RWPE2 (cell line): Measurements from ENCODE around the gene SOCS2.

Source experiments
- ATAC-seq: fragments of 200-7000 bp; cut with Tn5 transposase; 3 replicates; pipeline ENCODE4 v1.9.1; 2021; ENCODE audit warnings: low read depth
- DNase-seq: peaks from one replicate; pipeline ENCODE4 v3.0.0-alpha.2; 2020; ENCODE audit warnings: low spot score
- H3K27ac ChIP-seq: fragments of 450-650 bp; 2 replicates; pipeline ENCODE4 v1.5.1; 2017; ENCODE audit warnings: mild to moderate bottlenecking; ENCODE audit not compliant: poor library complexity, severe bottlenecking
- H3K27me3 ChIP-seq: fragments of 250-450 bp; sonication (Bioruptor Pico); 2 replicates; pipeline ENCODE4 v1.5.1; 2021; ENCODE audit warnings: mild to moderate bottlenecking, moderate library complexity; ENCODE audit not compliant: insufficient read depth, poor library complexity, severe bottlenecking
- H3K36me3 ChIP-seq: fragments of 250-450 bp; sonication (Bioruptor Pico); 2 replicates; pipeline ENCODE4 v1.5.1; 2020; ENCODE audit warnings: low read depth, mild to moderate bottlenecking, moderate library complexity
- H3K4me1 ChIP-seq: fragments of 250-450 bp; sonication (Bioruptor Pico); 2 replicates; pipeline ENCODE4 v1.5.1; 2021; ENCODE audit warnings: mild to moderate bottlenecking, moderate library complexity; ENCODE audit not compliant: insufficient read depth, poor library complexity, severe bottlenecking
- H3K4me3 ChIP-seq: fragments of 250-450 bp; sonication (Bioruptor Pico); 2 replicates; pipeline ENCODE4 v1.5.1; 2021; ENCODE audit warnings: mild to moderate bottlenecking, moderate library complexity; ENCODE audit not compliant: severe bottlenecking
- H3K9me3 ChIP-seq: fragments of 250-450 bp; sonication (Bioruptor Pico); 2 replicates; pipeline ENCODE4 v1.5.1; 2021; ENCODE audit warnings: mild to moderate bottlenecking, moderate library complexity; ENCODE audit not compliant: severe bottlenecking
- TF ChIP-seq, protein P1 (sequence below): fragments of 450-650 bp; IDR thresholded peaks from one replicate; pipeline ENCODE4 v1.5.1; 2017; ENCODE audit warnings: mild to moderate bottlenecking, moderate library complexity; ENCODE audit not compliant: poor library complexity, severe bottlenecking

The SOCS2 gene

DNA sequence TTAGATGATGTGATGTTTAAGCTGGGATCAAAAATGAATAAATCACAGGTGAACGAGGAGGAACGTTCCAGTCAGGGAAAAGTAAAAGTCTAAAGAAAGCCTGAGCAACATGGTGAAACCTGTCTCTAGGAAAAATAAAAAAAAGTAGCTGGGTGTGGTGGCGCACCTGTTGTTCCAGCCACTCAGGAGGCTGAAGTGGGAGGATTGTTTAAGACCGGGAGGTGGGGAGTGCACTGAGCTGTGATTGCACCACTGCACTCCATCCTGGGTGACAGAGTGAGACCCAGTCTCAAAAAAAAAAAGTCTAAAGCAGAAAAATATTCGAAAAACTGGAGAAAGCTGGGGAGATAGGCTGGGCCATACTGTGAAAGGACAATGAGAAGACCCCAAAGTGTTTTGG is 39.2 kb upstream of the SOCS2 start:
- no peaks in the 10 kb centered on the region for H3K9me3 ChIP-seq
- ATAC-seq (no peak), DNase-seq (no peak)
- H3K27me3 ChIP-seq, result no peaks in the 10 kb centered on the region
- H3K36me3 ChIP-seq, result no peaks in the 10 kb centered on the region
- no peak overlapping the region for H3K27ac ChIP-seq
- TF ChIP-seq, protein P1, sequence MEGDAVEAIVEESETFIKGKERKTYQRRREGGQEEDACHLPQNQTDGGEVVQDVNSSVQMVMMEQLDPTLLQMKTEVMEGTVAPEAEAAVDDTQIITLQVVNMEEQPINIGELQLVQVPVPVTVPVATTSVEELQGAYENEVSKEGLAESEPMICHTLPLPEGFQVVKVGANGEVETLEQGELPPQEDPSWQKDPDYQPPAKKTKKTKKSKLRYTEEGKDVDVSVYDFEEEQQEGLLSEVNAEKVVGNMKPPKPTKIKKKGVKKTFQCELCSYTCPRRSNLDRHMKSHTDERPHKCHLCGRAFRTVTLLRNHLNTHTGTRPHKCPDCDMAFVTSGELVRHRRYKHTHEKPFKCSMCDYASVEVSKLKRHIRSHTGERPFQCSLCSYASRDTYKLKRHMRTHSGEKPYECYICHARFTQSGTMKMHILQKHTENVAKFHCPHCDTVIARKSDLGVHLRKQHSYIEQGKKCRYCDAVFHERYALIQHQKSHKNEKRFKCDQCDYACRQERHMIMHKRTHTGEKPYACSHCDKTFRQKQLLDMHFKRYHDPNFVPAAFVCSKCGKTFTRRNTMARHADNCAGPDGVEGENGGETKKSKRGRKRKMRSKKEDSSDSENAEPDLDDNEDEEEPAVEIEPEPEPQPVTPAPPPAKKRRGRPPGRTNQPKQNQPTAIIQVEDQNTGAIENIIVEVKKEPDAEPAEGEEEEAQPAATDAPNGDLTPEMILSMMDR, result no peak
- H3K4me1 ChIP-seq, result no peaks in the 10 kb centered on the region
- H3K4me3 ChIP-seq, result no peak overlapping the region

DNA sequence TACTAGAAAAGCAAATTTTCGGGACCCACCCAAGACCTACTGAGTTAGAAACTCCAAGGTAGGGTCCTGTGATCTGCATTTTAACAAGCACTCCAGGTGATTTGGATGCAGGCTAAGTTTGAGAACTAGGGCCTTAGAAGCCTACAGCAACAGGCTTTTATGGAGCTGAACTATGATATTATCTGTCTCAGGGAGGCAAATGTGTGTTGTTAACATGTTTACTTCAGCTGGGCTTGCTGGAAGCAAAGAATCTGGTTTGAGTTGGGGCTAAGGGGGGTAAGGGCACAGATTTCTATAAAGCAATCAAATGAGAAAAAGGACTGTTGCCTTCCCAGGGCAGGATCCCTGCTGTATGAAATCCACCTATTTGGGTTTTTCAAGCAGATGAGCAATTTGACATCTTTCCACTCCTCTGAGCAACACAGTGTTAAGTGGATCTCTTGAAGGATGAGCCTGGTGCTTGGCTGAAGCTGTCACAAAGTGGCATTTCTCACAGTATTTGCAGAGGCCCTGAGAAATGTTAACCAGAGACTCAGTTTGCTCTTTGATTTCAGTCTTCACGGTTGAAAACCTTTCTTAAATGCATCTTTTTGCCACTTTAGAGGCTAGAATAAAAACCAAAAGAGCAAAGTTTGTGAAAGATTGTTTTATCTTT is 36.2 kb upstream of the SOCS2 start:
- no peak overlapping the region for H3K27ac ChIP-seq
- no peaks in the 10 kb centered on the region for H3K9me3 ChIP-seq
- ATAC-seq (no peak), DNase-seq (no peak)
- H3K4me1 ChIP-seq, result no peaks in the 10 kb centered on the region
- H3K4me3 ChIP-seq, result no peak overlapping the region
- H3K27me3 ChIP-seq, result no peaks in the 10 kb centered on the region
- H3K36me3 ChIP-seq, result no peaks in the 10 kb centered on the region
- TF ChIP-seq, protein P1, result no peak

DNA sequence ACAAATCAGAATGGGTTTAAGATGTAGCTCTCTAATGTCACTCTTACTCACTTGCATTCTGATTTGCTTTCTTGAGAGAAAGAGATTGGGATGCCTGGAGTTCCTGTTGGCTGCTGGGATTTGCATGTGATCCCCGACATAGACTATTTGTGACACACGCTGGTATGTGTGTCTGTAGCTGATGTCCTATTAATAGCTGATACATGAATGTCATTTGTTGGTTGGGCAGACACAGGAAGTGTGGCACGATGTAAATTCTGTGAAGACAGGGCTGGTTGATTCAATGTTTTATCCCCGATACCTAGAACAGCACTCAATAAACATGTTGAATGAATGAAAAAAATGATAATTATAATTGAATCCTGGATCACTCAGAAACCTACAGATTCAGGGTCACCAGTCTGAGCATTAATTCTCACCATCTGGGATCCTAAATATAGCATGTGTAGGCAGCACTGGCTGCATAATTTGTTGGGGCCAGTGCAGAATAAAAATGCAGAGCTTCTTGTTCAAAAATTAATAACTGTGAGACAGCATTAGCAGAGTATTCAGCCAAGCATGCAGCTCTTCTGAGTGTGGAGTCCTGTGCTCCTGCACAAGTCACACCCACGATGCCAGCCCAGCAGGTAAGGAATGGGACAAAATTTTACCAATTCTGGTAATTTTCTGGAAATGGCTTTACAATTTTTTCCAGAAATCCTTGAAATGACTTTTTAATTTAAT is 35.5 kb upstream of the SOCS2 start:
- ATAC-seq (no peak), DNase-seq (no peak)
- H3K4me3 ChIP-seq, result no peak overlapping the region

DNA sequence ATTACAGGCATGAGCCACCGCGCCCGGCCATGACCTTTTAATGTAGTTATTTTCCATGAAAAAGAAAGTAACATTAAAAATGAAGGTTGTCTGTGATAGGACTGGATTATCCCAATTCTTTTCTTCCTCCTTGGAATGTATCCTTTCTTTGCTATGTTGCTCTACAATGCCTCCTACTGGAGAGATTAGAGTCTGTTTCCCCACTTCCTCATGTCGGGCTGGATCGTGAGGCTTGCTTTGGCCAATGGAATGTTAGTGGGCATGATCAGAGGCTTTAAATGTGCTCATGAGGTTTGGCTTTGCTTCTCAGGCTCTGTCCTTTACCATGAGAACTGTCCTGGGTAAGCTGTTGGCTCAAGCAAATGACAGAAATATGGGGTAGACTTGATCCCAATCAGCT is 34.7 kb upstream of the SOCS2 start:
- Histone ChIP-seq H3K4me3 (no peak overlapping the region), H3K4me1 (no peaks in the 10 kb centered on the region), H3K36me3 (no peaks in the 10 kb centered on the region), H3K27me3 (no peaks in the 10 kb centered on the region), H3K9me3 (no peaks in the 10 kb centered on the region), H3K27ac (no peak overlapping the region)
- DNase-seq (no peak), ATAC-seq (no peak)
- TF ChIP-seq, protein P1, result no peak

More for the DNA sequence above, 35.5 kb upstream of the SOCS2 start:
- TF ChIP-seq, protein P1, result no peak
- no peaks in the 10 kb centered on the region for H3K27me3 ChIP-seq
- no peak overlapping the region for H3K27ac ChIP-seq
- no peaks in the 10 kb centered on the region for H3K4me1 ChIP-seq
- H3K36me3 ChIP-seq, result no peaks in the 10 kb centered on the region
- no peaks in the 10 kb centered on the region for H3K9me3 ChIP-seq

DNA sequence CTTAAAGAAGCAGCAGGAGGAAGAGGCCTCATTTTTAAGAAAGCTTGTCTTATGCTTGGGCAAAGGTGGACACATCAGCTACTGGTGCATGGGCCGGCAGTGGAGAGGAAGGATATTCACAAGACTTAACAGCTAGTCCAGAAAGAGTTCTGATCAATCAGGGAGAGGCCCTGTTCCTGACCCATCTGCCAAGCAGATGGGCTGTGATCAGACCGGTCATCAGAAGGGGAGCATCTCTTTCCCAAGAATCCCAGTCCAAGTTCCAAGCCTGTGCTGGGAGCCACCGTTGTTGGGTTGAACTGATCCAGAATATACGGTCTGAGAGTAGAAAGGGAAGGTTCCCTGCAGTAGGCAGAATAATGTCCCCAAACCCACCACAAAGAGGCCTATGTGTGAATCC is 32.7 kb upstream of the SOCS2 start:
- TF ChIP-seq, protein P1, result no peak
- no peak overlapping the region for H3K27ac ChIP-seq
- H3K36me3 ChIP-seq, result no peaks in the 10 kb centered on the region
- DNase-seq (no peak), ATAC-seq (no peak)
- no peak overlapping the region for H3K4me3 ChIP-seq
- H3K4me1 ChIP-seq, result no peaks in the 10 kb centered on the region
- no peaks in the 10 kb centered on the region for H3K27me3 ChIP-seq
- no peaks in the 10 kb centered on the region for H3K9me3 ChIP-seq
